ENCODE results near the gene CTSE. TPM values are rescaled to one million over a fixed set of nuclear protein-coding genes. Genes with fewer than 3 reads are reported as not detected.
A peak's percentile ranks its signal among the peaks of the same experiment; 100 is the strongest.

CTSE gene
- total RNA-seq, 1 experiment from 2014 or later: not detected

DNA sequence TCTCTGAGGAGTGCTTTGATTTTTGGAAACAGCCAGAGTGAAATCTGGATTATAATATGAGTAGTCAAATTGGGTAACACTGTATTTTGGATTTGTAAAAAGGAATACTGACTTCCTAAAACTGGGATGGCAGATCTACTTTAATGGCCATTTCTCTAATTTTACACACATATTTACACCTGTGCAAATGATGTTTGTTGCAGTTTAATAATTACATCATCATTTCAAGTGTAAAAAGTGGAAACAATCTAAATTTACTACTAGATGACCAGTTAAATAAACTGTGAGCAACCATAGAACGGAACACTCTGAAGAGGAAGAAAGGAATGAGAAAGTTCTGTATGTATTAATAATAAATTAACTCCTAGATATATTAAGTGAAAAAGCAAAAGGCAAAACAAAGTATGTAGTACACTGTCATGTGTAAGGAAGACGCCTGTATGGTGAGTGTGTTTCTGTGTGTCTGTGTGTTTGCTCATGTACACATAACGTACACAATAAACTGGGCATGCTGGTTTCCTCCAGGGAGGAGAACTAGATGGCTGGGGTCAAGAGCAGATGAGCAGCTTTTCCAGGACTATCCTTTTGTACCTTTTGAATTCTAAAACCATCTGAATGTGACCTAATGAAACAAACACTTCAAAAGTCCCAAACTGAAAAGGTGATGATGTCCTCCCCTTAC, 26.4 kb upstream of the CTSE start:
- no peak for DNase-seq (ENCODE audit: low read depth)

DNA sequence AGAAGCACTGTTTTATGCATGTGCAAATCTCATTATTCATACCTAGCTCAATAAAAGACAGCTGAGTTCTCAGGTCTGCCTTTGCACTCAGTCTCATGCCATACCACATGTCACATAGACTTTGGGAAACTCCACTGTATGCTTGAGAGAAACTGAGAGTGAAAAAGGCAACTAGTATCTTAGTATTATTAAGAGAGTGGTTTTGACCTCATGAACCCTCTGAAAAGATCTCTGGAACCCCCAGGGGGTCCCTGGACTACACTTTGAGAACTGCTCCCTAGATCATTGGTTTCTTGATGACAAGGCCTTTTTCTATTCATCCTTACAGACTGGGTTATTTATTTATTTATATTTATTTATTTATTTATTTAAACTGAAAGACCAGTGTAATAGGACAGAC, 25.6 kb upstream of the CTSE start:
- no peak for DNase-seq (ENCODE audit: low read depth)

DNA sequence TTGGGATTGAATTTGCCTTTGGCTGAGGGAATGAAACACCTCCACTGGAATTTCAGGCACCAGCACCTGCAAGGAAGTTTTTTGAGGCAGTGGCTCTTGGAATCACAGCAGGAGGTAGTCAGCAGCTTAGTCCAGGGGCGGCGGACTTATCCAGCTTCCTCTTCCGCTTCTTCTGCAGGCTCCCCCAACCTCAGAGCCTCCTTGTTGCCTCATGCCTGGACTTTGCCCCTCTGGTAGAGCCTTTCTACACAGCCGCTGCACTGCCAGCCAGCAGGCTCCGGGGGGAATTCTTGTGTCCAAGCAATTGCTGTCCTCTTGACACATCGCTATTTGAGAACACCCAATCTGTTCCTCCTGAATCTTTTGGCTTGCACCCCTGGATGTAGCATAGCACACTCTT, 24.9 kb upstream of the CTSE start:
- no peak for DNase-seq (ENCODE audit: low read depth)

DNA sequence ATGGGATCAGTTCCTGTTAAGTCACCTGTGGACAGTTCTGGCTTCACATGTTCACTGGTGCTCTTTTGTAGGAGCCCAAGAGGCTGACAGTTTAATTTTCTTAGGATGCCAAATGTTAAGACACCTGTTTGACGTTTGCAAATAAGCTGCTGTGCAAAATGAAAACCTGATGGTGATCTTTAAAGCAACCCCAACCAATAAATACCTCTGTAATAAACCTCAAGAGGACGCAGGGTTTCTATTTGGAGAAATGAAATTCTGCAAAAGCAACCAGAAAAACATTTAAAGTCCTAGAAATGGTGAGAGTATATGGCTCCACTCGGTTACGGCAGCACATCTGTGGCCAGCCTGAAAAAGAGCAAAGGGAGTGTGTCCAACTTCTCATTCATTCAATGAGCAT, 23.6 kb upstream of the CTSE start:
- DNase-seq (ENCODE audit: low read depth): no peak

DNA sequence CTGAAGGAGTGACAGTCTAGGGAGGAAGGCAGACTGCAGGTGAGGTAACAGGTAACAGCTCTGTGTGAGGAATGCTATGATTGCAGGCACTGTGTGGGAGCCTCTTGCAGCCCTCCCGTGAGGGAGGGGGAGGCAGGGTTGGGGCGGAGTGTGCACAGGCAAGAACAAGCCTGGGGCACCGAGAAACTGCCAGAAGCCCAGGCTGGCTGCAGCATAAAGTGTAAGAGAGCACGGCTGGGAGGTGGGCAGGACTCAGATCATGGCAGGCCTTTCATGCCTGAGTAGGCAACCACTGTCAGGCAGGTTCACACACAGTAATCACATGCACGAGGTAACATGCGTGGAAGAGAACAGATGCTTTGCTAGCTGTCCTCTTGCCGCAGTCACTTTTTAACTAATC, 17.9 kb upstream of the CTSE start:
- no peak for DNase-seq (ENCODE audit: low read depth)

DNA sequence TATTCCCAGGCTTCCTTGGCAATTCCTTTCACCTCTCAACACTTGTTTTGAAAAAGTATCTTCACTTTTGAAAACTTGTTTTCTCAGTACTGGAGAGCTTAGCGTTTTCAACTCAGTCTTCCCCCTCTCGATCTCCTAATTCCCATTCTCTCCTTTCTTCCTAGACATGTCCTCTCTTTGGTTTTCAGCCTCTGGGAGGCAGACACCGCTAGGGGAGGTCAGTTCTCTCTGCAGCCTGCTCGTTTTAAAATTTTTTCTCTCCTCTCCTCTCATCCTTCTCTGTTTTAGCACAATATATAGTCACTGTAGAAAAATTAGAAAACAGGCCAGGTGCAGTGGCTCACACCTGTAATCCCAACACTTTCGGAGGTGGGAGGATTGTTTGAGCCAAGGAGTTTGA, 16.6 kb upstream of the CTSE start:
- DNase-seq (ENCODE audit: low read depth): no peak

DNA sequence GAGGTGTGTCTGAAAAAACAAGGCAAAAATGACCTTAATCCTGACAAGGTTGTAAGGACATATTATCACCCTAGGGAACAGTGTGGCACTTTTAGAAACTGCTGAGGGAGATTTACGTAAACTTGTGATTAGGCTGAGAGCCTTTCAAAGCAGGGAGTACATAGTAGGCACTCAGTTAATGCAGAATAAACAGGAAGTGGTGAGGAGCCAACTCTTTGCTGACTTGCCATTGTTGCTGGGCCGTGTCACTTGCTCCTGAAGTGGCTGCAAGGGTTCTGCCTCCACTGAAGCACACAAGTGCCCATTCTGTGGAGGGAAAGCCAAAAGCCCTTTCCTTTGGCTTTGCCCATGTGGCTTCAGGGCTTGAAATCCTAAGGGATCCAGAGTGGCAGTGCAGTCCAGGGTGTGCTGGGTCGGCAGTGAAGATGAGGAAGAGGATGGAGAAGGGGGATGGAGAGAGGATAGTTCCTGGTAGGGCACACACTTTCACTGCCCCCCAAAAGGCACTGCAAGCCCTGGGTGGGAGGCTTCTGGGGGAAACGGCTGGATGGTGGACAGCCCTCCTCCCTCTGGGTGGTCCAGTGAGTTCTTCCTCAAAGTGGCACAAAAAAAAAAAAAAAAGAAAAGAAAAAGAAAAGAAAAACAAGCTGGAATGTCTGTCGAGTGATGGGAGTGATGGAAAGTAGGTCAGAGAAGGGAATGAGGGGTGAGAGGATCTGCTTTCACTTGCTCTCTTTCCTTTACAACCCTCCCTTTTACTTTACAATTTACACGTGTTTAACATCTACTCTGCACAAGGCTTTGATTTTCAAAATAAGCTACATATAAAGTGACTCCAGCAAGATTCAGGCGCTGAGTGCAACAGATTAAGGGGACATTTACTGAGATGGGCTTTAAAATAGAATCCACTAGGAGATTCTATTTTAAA, 15.6 kb upstream of the CTSE start:
- DNase-seq (ENCODE audit: low read depth): no peak

DNA sequence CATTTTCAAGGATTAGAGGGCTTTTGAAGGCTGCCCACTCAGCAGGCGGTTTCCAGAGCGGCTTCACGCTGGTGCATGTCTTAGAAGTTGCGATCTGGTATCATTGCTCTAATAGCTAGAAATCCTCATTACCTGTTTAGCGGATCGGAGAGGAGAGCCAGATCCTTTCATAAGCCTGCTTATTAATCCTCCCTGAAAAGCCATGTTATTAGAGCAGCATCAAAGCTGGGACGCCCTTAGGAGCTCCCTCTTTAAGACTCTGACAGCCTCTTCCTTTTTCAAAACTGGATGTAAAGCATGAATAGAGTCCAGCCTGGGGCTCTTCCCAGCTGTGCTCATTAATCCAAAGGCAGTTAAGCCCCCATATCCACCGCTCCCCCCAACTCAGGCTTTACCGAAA, 13.9 kb upstream of the CTSE start:
- DNase-seq (ENCODE audit: low read depth): no peak

DNA sequence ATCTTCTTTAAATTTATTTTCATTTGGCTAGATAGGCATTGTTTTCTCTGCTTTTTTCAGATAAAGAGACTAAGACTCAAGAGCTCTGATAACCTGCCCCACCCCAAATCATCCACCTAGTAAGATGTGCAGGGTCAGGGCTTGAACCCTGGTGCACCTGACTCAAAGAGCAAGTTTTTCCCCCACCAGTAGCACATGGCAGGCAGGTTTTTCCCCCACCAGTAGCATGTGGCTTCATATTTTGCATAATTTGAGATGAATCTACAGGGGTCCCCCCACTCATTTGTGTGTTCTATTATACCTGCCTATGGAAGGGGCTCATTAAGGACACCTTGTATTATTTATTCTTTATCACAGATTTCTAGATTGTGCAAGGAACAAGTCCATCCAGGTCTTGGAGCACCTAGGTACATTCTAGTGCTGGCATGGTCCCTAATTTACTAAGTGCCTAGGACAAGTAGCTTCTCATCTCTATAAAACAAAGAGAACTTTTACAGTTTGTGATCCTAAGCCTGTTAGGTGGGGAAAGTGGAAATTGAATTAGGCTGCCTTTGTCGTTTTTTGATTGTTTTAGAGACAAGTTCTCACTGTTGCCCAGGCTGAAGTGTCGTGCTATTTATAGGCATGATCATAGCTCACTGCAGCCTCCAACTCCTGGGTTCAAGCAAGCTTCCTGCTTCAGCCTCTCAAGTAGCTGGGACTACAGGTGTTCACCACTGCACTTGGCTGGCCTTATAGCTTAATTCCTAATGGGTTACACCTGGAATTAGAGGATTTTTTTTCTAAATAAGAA, 13.2 kb upstream of the CTSE start:
- DNase-seq (ENCODE audit: low read depth): no peak

DNA sequence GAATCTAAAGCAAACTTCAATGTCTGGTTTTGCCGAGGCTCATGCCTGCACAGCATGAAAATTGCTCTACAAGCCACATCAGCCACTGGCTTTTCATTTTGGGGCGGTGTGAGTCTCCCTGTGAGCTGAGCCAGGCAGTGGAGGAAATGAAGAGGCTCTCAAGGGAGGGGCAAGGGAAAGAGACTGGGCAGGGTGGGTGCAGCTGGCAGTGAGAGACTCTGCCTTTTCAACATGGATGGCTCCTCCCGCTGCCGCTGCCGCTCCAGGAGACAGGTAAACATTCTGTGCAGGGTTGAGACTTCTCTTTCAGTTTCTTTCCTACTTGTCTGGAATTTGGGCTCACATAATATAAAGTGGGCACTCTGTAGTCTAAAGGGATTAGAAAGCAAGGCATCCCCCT, 11.3 kb upstream of the CTSE start:
- no peak for DNase-seq (ENCODE audit: low read depth)

DNA sequence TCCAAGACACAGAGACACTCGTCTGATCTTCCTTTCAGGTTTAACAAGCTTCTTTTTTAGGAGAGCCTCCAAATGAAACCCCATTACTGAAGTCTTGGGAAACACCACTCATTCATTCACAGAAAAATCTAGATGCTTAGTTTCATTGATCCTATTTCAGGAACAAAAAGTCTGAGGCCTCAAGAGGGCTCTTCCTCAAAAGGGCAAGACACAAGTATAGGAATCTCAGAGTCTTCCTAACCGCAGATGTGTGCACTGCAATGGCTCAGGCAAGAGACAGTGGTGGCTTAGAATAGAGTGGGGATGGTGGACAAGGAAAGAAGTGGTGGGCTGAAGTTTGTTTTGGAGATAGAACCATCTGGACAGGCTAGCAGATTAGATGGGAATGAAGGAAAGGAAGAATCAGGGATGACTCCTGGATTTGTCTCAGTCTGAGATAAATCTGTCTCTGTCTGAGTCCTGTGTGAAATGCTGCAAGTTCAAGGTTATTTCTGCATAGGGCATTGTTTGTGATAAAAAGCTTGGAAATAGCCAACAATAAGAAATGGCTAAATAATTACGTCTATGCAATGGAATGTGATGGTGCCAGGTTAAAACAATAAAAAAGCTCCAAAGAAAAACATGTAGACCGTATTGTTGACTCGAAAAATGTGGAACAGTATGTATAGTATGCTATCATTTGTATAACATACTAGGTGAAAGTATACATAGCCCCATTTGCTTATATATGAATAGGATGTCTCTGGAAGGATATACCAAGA, 8.9 kb upstream of the CTSE start:
- no peak for DNase-seq (ENCODE audit: low read depth)

DNA sequence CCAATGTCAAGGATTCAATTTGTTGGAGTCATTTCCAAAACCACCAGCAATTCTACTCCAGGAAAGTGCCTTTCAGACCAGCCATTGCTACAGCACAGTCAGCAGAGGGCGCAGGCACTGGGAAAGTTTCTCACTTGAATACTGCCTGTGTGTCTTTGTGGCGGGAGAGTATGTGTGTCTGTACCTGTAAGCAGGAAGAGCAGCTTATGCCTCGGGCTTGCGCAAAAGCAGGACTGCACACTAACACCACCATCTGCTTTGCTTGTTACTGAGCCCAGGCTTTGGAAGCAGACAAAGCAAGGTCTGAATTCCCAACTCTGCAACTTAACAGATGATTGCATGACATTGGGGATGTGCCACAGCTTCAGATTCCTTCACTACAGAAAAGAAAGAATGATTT, 7.0 kb upstream of the CTSE start:
- DNase-seq (ENCODE audit: low read depth): peak; percentile 74

DNA sequence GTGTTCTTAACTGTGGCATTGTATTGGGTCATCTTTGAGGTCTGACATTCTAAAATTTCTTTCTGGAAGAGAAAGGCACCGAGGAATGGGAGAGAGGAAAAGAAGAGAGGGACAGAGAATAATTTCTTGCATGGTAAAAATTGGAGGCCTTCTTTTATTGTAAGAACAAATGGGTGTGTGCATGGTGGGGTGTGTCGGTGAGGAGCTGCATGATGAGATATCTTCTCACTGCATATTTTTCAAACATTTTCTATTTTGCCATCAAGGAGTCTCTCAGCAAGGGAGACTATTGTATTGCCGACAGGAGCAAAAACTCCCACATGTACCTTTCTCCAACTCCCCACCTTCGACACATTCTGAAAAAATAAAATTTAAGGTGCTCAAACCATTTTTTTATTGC, 6.5 kb upstream of the CTSE start:
- no peak for DNase-seq (ENCODE audit: low read depth)

DNA sequence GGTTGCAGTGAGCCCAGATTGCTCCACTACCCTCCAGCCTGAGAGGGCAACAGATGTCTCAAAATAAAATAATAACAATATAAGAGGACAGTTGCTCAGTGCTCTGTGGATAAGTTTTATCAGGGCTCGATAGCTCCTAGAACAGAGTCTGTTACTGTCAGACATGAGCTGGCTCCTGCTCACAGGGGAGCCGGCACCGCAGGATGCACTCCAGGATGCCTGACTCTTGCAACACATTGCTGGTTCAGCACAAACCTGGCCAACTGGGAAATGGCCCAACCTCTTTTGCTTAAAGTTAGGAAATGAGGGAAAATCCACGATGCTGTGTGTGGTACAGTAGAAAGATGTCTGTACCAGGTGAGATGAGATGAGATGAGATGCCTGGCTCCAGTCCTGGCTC, 5.8 kb upstream of the CTSE start:
- DNase-seq (ENCODE audit: low read depth): peak; percentile 18

DNA sequence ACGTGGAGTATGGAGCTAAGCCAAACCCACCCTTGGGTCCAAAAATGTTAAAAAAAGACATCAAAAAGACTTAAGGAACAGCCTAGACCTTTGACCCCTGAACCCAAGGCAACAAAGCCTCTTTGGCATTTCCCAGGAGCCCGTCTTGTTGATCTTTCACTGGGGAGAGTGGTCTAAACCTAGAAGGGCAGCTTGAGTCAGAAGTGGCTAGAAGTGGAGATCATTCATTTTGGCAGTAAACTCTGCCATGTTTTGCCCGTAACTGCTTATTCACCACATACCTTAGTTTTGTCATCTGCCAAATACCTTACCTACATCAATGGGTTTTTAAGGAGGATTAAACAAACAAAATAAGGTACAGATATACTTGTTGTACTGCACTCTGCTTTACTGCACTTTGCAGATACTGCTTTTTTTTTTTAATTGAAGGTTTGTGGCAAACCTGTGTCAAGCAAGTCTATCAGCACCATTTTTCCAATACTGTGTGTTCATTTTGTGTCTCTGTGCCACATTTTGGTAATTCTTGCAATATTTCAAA, 1.7 kb upstream of the CTSE start:
- DNase-seq (ENCODE audit: low read depth): no peak

DNA sequence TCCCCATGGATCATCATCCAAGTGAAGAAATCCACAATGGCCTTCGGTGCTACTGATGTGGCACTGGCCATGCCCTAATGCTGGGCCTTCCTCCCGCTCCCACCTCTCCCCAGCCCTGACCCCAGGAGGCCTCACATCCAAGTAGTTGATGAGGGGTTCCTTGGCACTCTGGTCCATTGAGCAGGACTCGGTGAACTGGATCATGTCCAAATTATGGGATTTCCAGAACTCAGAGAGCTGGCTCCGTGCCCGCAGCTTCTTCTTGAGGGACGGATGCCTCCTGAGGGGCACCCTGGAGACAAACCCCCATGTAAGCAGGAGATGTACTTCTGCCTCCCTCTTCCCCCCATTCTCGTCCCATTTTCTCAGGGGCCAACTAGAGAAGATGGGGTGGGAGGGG, 929 bp downstream of the CTSE start:
- DNase-seq (ENCODE audit: low read depth): no peak

DNA sequence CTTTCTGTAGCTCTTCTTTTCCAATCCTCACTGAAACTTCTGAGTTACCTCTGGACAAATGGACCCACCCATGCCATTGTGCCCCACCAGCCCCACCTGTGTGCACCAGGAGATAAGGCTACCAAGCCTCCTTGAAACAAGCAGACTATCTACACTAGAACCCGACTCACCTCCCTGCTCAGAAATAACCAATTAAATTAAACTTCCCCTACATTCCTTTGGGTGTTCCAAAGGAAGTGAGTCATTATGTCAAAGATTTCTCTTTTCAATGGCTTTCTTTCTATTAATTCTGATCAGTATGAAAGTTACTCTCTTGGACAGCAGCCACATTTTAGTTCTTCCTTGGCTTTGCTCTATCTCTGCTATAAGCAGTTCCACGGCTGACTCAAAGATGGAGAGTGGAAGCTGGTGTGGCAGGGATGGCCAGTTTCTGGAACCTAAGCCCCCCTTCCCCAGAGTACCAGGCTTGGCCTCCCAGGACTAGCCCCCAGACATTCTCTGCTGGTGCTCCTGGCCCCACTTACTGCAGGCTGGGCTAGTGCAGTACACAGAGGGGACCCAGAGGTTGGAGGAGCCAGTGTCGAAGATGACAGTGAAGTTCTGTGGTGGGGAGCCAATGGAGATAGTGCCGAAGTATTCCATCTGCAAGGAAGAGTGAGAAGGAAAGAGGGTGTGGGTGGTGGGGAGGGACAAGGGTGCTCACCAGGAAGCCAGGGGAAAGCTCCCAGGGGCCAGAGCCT, 1.9 kb downstream of the CTSE start:
- peak; percentile 65 for DNase-seq (ENCODE audit: low read depth)

DNA sequence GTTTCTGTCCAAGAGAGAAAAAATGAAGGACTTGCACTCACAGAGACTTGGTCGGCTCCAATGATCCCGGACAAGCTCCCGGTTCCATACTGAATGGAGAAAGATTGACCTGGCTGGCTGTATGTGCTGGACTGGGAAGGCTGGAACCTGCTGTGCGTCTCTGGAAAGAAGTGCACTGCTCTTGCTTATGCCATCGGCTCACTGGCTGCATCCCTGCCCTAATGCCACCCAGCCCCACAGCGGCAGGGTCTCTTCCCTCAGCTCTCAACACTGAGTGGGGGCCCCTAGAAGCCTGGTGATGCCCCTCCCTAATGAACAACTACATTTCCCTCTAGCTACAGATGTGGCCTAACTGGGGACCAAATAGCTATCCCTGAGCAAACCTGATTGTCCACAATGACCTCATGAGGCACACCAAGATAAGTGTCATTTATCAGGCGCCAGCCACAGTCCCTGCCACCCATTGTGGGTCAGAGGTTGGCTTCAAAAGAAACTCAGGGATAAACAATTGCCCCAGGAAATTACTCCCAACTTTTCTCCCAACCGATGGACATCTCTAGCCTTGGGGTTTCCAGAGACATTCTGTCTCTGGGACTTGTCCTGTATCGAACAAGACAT, 2.6 kb downstream of the CTSE start:
- DNase-seq (ENCODE audit: low read depth): no peak

DNA sequence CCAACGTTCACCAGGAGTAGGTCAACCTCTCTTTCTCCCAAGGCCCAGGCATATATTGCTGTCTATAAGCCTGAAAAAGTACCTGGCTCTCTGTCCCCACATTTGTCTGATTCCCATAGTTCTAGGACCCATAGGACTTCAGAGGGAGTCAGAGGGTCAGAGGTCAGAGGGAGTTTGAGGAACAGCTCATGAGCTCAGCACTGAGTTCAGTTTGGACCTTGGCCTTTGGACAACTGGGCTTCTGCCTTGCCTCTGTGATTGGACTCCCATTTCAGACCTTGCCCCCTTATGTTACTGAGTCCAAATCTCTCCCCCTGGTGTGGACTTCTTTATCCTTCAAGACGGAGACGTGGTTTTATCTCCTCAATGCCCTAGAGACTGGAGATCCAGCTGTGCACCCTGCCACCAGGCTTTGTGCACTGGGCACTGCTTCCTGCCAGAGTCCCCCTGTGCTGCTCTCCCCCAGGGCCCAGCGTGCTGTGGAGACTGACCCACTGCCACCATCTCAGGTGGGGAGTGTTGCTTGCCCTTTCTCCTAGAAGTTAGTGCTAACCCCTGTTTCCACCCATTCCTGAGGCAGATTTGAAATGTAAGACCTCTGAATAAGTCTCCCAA, 3.2 kb downstream of the CTSE start:
- DNase-seq (ENCODE audit: low read depth): no peak

DNA sequence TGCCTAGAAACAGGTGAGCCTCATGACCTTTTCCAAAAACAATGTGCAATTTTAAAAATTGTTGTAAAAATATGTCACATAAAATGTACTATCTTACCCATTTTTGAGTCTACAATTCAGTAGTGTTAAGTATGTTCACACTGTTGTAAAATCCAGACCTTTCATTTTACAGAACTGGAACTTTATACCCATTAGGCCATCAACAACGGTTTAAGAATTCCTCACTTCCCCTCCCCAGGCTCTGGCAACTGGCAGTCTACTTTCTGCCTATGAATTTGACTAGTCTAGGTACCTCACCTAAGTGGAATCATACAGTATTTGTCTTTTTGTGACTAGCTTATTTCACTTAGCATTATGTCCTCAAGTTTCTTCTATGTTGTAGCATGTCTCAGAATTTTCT, 8.6 kb downstream of the CTSE start:
- no peak for DNase-seq (ENCODE audit: low read depth)
